HG03135 (cell line): Measurements from ENCODE around the gene SLC15A3.

Experiments used
- ATAC-seq: cut with Tn5 transposase; IDR thresholded peaks from one replicate; pipeline ENCODE4 v1.9.1; 2021; ENCODE audit warnings: mild to moderate bottlenecking, moderate library complexity; ENCODE audit not compliant: unreplicated experiment

SLC15A3 gene

DNA sequence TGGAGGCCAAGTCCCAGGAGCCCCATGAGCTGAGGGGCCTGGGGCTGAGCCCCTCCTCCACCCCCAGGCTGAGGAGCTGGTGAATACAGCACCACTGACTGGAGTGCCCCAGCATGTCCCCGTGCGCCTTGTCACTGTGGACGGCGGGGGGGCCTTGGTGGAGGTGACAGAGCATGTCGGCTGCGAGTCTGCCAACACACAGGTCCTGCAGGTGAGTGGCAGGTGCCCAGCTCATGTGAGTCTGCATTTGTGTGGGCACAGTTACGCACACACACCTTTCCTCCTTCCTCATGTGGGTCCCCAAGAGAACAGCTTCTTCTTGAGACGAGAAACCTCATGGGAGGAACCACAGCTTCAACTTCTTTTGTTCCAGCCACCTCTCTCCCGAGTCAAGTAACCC, 20.1 kb downstream of the SLC15A3 start:
- ATAC-seq = no peak

DNA sequence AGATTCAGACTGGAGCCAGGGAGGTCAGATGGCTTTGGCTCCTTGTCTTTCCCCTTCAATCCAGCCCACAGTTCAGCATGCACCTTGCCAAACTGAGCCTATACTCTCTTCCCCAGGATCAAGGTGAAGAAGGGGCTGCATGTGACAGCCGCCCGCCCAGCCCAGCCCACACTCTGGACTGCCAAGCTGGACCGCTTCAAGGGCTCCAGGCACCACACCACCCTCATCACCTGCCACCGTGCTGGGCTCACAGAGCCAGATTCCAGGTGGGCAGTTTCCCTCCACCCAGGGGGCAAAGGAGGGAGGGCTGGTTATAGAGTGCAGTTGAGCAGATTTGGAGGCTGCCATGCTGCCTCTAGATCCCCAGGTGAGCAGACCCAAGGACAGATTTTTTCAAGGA, 21.6 kb downstream of the SLC15A3 start:
- ATAC-seq = no peak

DNA sequence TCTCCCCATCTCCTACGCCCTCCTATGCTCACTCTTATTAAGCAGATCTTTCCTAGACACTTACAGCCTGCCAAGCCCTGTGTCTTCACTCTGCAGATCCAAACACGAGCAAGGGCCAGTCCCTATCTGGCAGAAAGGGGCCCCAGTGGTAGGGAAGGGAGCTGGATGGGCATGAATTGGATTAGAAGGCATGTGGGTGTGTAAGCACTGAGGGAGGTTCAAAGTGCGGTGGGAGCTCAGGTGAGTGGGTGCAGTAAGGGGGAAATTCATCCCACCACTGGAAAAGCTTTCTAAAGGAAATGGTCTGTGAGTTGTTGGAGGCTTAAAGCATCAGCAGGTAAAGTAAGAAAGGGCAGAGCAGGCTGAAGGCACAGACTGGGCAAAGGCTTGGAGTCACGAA, 22.2 kb downstream of the SLC15A3 start:
- ATAC-seq = no peak

DNA sequence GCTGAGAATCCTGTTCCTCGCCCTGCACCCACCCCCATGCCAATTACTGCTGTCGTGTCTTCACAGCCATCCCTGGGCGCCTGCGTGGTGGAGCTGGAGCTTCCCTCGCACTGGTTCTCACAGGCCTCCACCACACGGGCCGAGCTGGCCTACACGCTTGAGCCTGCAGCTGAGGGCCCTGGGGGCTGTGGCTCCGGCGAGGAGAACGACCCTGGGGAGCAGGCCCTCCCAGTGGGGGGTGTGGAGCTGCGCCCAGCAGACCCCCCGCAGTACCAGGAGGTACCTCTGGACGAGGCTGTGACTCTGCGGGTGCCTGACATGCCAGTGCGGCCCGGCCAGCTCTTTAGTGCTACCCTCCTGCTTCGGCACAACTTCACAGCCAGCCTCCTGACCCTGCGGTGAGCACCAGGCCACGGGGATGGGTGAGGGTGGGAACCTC, 23.4 kb downstream of the SLC15A3 start:
- ATAC-seq = no peak

DNA sequence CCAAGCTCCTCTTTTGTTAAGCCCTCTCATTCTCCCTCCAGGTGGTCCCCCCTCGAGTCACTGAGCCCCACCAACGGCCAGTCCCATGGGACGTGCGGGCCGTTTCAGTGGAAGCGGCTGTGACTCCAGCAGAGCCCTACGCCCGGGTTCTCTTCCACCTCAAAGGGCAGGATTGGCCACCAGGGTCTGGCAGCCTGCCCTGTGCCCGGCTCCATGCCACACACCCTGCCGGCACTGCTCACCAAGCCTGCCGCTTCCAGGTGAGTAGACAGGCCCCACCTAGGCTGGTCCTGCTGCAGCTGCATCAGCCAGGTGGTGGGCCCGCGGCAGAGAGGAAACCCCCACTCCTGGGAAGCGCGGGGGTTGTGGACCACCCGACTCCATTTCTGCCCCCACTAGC, 24.4 kb downstream of the SLC15A3 start:
- no peak for ATAC-seq

DNA sequence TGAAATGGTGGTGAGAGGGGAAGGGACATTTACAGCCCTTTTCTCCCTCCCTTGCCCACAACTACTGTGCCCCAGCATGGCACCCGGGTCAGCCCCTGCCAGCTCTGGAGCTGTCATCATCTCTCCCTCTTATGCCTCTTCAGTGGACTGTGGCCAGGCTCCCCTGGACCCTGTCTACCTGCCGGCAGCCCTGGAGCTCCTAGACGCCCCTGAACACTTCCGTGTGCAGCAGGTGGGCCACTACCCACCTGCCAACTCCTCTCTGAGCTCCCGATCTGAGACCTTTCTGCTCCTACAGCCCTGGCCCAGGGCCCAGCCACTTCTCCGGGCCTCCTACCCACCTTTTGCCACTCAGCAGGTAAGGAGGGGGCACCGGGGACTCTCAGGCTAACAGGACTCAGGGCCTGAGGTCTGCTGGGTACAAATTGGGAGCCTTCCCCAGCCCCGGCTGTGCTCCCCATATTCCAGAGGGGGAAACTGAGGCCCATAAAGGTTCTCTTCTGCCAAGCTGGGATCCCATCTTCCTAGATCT, 24.8 kb downstream of the SLC15A3 start:
- ATAC-seq = no peak

DNA sequence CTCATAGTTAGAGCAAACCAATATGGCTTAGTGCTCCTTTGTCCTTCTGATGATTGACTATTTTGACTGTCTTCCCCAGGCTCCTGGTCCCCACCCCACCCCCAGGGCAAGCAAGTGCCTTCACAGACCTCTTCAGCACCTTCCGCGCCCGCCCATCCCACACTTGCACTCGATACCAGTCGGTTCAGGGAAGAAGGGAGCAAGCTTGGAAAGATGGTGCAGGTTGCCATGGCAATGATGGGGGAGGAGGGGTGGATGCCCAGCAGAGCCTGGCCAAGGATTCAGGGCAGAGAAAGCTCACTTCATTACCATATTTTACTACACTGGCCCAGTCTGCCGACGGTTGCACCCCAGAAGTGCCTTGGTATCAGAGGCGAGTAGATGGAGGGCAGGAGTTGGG, 25.5 kb downstream of the SLC15A3 start:
- ATAC-seq = no peak

DNA sequence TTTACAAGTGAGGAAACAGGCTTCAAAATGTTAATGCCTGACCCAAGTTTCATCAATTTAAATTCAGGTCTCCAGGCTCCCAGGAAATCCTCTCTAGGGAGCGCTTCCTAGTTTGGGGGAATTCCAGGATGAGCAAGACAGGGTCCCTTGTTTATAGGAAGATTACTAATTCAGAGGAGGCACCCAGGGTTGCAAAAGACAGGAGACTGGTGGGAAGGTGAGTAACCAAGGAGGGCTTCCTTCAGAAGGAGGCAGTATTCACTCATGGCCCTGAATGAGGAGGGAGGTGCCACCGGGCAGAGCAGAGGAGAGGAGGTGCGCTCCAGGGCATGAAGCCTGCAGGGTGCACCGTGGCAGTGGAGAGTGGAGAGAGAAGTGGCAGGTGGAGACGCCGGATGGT, 26.1 kb downstream of the SLC15A3 start:
- no peak for ATAC-seq

DNA sequence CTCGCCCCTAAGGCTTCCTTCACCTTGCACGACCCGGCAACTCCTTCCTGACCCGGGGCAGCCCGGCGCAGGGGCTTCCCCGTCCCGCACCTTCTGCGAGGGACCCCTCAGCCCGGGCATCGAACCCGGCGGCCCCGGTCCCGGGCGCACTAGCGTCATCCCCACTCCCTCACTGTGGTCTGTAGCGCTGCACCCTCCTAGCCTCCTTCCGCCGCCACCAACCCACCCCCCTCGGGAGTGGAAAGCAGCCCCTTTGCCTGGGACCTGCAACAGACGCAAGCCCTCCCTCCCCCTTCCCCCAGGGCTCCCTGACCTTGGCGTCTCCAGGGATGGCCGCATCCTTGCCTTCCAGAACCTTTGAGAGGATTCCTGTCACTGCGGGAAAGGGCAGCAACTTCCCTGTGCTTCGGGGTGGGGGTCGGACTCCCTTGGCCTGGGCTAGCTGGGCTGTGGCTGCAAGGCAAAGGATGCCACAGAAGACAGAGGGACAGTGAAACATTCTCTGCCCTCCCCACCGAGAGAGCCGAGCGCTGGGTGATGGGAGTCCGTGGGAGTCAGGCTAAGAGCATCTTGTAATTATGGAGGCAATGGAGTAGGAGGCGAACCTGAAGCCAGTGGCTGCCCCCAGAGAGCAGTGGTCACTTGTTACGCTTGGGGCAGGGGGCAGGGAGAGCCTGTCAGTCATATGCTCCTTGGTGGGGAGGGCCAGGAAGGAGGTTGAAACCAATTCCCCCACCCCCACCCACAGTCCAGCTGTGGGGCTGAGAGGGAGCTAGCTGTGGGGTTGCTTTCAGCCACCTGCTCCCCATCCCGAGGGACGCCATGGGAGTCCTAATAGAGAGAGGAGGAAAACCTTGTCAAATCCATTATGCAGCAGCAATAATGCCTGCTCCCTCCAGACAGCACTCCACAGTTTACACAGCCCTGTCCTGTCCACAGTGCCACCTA, 26.8 kb downstream of the SLC15A3 start:
- no peak for ATAC-seq

DNA sequence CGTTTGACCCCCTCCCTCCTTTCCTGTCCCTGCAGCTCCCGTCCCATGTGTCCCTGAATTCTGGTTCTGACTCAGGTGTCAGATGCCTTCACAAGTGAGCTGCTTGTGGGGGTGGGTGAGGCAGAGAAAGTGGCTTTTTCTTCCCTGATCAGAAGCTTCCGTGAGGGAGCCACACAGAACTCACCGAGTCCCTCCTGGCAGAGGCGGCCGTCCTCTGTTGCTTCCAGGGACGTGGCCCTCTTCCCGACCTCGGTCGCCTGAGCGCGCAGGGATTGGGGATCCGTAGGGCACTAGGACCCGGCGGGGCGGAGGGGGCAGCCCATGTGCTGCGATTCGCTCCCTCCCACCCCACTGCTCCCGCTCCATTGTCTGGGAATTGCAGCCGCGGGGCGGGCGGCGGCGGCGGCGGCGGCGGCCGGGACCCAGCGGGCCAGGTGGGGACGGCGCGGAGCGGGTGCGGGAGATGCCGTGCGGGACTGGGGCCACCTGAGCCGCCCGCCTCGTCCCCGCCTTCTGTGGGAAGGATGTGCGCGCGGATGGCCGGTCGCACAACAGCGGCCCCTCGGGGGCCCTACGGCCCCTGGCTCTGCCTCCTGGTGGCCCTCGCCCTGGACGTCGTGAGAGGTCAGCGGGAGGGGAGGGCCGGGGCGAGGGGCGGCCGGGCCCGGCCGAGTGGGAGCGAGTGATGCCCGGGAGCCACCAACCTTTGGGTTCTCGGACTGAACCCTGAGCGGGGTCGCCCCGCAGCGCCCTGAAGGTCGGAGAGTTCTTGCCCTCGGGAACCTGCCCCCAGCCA, 27.7 kb downstream of the SLC15A3 start, which contains the start of gene TMEM132A:
Gene TMEM132A (plus strand): TSS at position 351 of the 796 bp plus-strand sequence. CDS start 174 bp downstream, at position 525.
- no peak for ATAC-seq

DNA sequence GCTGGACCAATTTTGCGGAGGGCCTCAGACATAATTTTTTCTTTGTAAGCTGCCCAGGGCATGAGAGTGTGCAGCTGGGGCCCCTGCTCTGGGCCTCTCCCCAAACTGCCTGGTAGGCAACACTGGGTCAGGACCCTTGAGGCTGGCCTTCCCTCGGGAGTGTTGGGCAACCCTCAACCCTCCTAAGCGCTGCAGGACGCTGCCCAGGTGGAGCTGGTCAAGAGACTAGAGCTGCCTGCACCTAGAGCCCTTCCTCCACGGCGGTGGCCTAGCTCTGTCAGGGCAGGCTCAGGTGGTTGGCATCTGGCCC, 28.2 kb downstream of the SLC15A3 start:
- no peak for ATAC-seq

DNA sequence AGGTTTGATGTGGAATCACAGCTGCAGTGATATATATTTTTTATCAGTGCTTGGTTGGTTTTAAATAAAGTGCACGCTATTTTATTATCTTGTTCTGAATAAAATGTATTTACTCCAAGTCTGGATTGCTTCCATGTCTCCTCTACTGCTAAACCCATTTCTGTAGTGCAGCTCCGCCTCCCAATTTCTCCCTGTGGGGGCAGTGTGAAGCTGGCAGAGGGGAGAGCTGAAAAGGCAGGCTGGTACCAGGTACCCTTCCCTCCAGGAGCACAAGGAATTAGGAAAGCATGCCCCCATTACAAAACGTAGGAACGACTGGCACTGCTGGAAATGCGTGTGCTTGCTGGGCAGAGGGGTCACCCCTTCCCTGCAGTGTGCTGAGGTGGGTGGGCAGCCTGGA, 28.6 kb downstream of the SLC15A3 start:
- ATAC-seq = no peak

DNA sequence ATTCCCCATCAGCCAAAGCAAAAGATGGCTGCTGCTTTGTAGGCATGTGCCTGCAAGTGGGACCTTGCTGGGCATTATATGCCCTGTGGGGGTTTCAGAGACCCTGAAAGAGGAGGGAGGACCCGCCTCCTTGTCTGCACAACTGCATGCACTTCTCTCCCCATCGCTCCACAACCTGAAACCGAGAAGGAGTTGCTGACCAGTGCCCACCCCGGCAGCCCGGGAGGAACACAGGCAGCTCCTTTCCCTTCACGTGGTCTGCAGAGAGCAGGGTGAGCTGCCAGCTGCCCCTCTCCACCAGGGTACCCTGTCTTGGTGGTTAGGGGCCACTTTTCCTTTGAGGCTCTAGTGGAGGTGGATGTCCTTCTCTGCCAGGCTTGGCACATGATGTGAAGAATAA, 29.1 kb downstream of the SLC15A3 start:
- no peak for ATAC-seq

DNA sequence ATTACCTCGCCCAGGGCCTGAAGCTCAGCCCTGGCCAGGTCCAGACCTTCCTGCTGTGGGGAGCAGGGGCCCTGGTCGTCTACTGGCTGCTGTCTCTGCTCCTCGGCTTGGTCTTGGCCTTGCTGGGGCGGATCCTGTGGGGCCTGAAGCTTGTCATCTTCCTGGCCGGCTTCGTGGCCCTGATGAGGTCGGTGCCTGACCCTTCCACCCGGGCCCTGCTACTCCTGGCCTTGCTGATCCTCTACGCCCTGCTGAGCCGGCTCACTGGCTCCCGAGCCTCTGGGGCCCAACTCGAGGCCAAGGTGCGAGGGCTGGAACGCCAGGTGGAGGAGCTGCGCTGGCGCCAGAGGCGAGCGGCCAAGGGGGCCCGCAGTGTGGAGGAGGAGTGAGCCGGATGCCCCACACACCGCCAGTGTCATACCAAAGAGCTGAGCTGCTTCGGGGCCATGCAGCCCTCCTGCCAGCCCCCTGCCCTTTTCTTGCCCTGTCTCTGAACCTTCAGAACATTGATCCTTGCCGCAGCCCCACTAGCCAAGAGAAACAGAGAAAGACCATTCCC, 30.1 kb downstream of the SLC15A3 start:
- no peak for ATAC-seq

DNA sequence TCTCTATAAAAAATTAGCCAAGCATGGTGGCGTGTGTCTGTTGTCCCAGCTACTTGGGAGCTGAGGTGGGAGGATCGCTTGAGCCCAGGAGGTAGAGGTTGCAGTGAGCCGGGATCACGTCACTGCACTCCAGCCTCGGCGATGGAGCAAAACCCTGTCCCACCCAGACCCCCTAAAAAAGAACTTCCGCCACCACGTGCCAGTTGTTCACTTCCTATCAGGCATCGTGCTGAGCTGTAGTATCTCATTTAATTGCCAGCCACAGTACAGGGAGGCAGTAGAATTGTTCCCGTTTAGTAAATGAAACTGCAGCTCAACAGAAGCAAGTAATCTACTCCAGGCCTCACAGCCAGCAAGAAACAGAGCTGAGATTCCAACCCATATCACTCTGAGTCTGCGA, 30.7 kb downstream of the SLC15A3 start:
- ATAC-seq = no peak

DNA sequence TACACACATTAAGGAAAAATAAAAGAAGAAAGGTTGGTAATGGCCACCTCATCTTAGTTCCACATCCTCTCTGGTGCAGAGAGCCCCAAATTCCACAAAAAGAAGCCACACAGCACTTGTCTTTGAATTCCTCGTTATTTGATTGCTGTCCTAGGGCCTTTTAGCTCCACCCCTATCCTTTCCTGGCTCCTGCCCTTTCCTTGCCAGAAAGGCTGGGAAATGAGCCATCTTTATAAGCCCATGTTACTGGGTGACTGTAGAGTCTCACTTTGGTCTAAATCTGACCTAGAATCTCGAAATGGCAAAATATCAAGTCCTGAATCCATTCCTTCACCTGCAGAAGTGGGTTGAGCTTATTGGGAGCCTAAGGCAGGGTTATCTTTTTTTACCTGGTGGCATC, 32.0 kb downstream of the SLC15A3 start:
- no peak for ATAC-seq

DNA sequence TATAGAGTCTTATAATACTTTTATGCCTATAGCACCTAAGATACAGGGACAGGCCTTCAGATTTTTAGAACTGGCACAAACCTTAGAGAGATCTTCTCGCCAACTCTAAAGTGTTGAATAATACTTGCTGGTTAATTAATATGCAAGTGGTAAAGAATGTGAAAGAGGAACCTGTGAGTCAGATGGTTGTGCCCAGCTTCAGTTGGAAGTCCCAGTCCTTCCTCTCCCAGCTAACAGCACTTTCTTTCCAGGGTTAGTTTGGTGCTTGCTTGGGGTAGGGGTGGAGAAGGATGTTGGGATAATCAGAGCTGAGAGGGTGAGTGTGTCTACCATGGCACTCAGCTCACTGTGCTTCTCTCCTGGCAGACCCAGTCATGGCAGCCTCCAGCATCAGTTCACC, 32.7 kb downstream of the SLC15A3 start:
- no peak for ATAC-seq

DNA sequence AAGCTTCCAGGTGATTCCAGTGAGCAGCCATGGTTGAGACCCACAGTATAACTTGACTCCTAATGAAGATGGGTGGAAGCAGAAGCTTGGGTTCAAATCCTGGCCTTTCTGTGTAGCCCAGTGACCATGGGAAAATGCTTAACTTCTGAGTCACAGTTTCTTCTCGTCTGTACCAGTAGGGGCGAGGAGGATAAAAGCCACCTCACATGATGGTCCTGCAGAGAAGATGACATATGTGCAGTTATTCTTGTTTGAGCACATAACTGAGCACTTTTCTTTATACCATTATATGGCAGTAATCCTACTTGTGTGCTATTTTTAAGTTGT, 33.1 kb downstream of the SLC15A3 start:
- no peak for ATAC-seq

DNA sequence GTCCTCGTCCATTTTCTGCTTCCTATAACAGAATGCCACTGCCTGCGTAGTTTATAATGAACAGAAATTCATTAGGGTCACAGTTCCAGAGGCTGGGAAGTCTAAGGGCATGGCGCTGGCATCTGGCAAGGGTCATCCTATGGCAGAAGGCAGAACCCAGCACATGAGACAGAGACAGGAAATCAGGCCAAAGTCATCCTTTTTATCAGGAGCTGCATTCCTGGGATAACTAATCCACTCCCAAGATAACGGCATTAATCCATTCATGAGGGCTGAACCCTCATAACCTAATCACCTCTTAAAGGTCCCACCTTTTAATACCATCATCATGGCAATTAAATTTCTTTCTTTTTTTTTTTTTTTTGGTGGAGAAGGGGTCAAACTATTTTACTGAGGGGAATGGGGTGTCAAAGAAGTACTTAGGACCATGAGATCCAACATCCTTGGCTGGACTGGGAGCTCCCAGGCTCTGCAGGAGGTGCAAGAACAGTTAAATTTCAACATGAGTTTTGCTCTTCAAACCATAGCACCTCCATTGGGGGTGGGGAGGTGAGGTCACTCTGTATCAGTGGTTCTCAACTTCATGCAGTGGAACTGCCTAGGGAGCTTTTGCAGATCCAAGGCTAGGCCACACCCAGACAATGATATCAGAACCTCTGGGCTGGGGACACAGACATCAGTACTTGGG, 33.6 kb downstream of the SLC15A3 start:
- ATAC-seq = no peak

DNA sequence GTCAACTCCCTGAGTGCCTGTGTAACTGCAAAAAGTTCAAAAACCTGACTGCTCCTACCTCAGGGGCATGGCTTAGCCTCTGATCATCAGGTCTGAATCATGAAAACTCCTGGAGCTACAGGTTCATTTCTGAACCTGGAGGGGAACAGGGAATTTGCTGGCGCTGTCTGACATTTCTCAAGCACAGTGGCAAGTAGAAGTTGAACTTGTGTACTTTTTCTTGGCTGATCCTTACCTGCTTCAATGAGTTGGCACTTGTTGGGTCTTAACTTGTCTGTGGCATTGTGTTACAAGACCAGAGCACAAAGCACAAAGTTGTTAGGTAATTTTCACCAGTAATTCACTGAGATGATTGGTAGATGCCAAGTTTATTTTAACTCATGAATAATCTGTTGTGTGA, 34.7 kb downstream of the SLC15A3 start:
- ATAC-seq = no peak

DNA sequence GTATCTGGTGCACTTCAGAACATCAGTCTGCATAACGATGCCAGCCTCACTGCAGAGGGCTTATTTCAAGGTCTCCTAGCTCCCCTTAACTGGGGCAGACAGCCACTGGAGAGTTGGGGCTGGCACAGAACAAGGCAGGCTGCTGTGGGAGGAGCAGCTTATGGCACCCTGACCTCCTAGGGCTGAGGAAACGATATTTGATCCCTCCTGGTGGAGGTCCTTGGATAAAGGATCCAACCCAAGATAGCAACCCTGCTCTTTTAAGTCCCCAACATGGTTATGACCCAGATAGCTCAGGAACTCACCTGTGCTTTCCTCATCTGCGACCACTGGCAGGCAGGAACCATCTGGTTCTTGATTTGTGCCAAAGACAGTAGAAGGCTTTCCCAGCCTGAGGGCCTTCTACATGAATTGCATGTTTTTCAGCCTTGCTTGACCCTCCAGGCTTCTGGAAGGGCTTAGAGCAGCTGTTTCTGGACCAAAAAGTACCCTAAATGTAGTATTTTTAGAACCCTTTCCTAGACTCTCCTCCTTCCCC, 35.2 kb downstream of the SLC15A3 start:
- ATAC-seq = no peak
